Bone marrow (tissue), 2 donors: ENCODE data around the gene RPAIN.
"Not testable (repeated sequence)": the region's sequence is repeated elsewhere in the genome, so short reads cannot be mapped to it uniquely, and the experiment has no call there.

Experiments
- DNase-seq, 2 donors: peaks; one replicate each; lab custom pipeline; 2025; lab: John Stamatoyannopoulos, UW

Gene RPAIN

DNA sequence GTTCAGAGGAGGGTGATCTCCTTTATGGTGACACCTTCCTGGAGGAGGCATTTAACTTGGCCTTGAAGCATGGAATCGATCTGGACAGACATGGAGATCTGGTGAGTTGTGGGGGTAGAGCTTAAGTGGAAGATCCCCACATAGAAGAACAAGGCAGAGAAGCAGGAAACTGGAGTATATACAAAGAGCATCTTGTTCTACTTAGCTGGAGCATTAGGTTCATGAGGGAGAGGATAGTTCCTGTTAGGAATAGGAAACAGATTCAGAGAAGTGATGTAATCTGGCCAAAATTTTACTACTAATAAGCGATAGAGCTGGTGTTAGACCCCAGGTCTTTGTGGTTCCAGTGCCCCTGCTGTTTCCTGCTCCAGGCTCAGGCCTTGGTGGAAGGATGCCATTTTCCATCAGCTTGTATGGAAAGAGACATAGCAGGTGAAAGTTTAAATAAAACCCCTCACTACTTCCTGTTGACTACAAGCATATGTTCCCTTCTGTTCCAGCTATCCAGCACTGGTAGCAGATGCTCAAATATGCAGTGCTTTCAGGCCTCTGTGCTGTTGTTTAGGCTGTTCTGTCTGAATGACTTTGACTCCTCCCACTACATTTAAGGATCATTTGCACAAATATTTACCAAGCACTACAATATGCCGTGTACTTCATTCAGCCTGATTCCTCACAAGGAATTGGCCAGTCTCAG is 9.4 kb downstream of the RPAIN start:
- DNase-seq = no peak

DNA sequence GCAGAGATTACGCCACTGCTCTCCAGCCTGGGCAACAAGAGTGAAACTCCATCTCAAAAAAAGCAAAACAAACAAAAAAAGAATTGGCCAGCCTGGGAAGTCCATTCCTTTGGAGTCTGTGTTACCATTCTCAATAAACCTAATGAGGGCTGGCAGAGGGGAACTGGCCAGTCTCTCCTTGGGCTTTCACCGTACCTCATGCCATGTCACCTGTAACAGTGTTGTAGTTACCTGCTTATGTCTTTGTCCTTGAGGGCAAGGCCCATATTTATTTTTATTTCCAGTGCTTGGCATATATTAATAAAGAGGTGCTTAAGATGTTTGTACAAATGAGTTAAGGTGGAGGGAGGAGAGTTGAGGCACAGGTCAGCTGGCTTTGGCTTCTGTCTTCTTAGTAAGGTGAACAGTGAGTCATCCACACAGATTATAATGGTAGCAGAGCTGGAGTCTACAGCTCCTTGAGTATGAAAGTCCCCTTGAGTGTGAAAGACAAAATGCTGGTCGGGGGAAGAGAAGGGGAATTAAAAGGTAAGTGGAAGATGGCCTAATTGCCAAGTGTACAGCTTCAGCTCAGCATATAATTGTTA is 10.5 kb downstream of the RPAIN start:
- DNase-seq = no peak

DNA sequence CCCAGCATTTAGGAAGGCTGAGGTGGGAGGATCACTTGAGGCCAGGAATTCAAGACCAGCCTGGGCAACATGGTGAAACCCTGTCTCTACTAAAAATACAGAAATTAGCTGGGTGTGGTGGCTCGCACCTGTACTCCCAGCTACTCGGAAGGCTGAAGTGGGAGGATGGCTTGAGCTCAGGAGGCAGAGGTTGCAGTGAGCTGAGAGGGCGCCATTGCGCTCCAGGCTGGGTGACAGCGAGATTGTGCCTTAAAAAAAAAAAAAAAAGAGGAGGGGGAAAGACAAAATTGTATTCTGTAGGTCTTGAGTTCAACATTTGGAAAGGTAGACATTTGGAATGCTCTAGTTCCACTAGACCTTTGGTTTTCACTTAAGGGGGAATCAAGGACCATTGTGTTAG is 11.3 kb downstream of the RPAIN start:
- DNase-seq = not testable (repeated sequence)

DNA sequence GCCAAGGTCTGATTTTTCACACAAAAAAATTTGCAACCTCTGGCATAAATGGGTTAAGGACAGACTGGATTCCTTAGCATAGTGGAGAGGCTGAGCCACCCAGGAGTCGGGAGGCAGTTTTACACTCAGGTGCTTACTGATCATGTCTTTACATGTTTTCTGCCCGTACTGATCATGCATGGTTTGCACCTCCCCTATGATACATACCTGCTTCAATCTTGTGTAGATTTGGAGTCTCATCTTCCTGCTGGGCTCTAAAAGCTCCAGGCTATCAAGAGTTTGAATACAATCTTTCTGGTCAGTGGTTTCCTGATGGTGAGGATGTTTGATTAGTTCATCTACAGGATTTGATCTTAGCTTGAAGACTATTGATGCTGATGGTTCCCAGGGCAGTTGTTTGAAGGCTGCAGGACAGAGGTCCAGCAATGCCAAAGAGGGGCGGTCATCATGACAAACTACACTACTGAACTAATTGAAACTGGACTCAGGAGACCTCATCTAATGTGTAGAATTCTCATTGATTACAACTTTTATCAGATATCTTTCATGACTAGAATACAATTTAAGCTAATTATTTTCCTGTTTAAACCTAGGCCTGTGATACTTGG is 12.1 kb downstream of the RPAIN start:
- DNase-seq = no peak

DNA sequence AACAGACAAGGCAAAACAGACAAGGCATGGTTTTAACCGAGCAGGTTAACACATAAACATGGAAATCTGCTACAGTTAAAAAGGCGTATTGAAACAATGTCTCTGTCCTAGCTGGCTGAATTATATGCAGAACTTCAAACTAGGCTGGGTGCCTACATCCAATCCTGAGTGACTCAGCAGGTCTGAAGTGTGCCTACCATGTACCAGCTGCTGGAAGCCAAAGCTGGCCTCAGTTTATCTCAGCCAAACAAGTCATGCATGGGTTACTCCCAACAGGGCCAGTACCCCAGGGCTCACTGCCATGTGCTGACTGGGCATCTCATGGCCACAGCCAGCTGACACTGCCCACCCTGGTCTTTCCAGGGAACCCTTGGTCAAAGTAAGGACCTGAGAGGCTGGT is 15.0 kb downstream of the RPAIN start:
- DNase-seq = no peak

DNA sequence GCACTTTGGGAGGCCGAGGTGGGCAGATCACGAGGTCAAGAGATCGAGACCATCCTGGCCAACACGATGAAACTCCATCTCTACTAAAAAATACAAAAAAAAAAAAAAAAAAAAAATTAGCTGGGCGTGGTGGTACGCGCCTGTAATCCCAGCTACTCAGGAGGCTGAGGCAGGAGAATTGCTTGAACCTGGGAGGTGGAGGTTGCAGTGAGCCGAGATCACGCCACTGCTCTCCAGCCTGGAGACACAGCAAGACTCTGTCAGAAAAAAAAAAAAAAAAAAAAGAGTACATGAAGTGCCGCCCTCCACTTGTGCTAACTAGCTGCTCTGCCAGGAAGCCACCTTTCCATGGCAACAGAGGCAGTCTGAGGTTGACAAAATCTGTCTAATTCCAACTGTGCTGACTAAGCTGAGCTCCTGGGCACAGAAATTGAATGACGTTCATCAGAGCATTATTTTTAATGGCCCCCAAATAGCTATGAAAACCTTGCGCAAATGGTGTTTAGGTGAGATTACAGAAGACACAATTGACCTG is 15.9 kb downstream of the RPAIN start:
- not testable (repeated sequence) for DNase-seq

DNA sequence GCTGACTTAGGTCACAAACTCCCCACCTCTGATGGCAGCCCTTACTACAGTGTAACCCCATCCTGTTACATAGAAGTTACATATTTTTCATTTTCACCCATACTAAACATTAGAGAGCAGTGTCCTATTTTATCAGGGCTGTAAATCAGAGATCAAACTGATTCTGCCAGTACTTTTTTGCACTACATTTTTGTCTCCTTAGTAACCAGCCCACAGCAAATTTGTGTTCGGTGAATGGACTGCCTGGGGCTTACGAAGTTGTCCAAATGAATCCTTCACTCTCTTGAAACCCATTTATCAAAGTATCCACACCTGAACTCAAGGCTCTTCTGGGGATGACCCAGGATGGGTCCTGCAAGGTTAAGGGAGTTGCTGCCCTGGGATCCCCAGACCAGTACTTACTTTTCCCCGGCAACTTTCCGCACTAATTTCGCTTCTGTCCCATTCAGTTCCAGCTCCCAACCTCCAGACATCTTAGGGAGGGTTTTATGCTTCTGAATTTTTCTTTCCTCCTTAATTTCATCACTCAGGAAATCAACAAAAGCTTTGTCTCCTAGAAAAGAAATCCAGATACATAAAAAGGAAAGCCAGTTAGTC is 17.8 kb downstream of the RPAIN start:
- no peak for DNase-seq

DNA sequence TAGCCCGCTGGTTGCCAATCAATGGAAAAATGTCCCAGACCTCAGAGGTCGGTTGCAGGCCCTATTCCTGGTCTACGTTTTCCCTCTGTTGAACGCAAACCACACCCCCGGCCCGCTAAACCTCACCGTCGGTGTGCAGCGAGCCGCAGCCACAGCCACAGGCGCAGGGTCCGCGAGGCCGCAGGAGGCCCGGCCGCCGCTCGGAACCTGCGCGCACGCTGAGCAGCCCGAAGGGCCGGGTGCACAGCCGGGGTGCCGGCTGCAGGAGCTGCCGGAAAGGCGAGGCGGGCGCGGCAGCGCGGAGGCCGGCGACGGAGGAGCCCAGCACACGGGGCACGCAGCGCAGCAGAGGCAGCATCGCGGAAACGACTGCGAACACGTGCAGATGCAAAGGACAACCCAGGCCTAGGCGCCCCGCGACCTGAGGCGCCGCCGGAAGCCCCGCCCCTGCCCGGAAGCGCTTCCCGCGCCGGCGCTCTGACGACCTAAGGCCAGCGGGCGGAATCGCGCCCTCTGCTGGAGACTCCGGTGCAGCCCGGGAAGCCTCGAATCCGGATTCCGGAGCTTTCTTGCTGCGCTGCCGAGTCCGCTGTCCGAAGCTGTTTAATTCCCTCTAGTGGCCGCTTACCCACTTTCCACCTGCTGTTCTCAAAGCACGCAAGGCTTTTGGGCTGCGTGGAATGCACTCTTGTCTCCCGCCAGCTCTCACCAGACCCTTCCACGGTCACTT is 18.9 kb downstream of the RPAIN start, which contains the start of gene C1QBP:
TSS of gene C1QBP (minus strand) at position 440 of the 730 bp plus-strand sequence. CDS start at position 358, 82 bp downstream.
- peak; percentile 81 to 93 for DNase-seq

DNA sequence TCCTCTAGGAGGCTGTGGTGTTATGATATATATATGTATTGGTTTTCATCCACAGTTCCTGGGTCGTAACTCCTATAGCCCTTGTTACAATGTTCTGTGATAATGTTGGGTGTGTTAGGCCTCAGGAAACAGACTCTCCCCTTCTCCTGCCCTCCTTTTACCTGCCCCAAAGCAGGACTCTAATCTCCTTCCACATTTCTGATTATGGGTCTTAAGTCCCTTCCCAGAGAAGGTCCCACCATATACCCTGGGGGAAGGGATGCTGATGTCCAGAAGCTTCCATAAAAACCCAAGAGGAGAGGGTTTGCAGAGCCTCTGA is 19.4 kb downstream of the RPAIN start:
- DNase-seq = no peak

DNA sequence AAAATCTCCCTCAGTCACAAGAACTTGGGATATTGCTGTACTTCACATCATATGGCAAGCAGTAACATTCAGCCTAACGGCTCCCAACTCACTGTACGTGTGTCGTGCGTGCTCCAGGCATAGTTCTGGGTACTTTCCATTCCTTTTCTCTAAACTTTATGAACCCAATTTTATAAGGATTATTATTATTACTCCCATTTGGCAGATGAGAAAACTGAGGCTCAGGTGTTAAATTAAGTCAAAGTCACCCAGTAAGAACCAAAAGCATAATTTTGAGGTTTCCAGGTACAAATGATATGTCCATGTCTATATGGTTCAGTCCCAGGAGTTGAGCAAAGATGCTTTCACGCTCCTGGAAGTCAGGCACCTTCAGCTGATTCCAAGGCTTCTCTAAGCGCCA is 23.7 kb downstream of the RPAIN start:
- DNase-seq = no peak

DNA sequence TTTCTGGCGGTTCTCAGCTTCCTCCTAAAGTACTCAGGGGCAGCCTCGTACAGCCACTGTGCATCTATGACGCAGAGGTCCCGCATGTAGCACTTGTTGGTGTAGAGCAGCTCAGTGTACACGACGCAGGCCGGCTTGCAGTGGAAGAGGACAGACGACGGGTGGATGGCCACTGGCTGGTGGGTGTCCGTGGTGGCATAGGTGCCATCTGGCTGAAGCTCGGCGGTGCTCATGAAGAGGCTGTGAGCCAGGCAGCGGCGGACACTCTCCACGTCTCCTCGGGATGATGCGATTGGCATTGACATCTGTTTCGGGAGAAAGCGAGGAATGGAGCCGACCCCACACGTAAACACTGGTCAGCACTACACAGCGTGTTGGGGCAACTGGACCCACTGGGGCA is 24.2 kb downstream of the RPAIN start:
- no peak for DNase-seq

DNA sequence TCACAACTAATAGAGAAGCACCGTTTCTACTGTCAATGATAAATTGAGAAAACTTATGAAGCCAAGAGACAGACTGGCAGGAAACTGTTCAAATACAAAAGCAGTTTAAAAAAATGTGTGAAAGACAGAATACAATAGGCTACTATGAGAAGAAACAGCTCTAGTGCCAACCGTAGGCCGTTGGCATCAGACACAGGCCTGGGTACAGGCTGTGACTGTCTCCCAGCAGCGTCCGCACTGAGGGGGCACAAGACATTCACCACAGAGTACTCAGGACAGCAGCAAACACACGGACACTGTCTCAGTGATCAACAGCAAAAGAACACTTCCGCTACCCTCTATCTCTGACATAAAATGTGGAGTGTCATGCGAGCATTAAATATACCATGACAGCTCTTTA is 26.8 kb downstream of the RPAIN start:
- no peak for DNase-seq

DNA sequence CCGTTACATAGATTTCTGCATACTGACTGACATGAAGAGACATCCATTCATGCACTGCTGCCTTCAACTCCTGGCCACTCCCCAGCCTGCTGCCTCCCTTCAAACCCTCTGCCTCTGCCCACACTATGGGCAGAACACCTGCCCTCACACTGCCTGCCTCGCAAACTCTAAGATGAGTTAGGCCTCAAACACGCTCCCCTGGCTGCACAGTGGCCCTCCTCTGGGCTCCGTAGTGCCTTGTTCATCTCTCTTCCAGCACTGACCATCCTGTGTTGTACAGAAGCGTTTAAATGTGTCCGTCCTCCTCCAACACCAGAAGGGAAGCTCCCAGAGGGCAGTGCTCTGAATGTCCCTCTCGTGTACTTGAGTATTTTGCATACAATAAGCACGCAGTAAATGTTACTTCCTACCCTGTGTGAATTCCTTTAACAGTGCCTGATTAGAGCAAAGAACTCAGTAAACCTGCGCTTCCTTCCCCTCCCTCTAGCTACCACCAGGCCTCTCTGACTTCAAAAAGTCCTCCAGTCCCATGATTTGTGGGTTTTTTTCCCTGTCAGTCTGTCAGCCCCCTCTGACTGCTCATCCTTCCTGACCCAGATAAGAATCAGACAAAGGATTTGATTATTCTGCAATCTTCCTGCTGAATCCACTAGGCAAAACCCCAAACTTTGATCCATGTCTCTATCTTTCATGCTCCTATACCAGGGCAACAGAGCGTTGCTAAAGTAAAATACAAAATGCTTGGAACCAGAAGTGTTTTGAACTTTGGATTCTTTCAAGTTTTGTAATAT is 44.9 kb downstream of the RPAIN start:
- peak in 1 of 2 donors; percentile 3 for DNase-seq

DNA sequence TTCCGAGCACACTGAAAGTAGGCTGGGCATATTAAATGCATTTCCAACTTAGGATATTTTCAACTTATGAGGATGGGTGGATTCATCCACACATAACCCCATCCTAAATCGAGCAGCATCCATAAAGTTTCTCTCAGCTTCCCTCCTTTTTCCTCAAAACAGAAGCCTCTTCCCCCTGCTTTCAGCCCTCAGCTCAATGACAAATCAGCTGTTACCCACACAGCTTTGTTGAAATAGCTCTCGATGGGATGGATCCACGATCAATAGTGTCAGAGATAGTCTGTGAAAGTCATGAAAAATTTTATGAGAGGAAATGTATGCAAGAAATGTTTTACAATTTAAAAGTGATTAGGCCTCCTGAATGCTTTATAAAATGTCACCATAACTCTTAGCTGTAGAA is 46.3 kb downstream of the RPAIN start:
- no peak for DNase-seq

DNA sequence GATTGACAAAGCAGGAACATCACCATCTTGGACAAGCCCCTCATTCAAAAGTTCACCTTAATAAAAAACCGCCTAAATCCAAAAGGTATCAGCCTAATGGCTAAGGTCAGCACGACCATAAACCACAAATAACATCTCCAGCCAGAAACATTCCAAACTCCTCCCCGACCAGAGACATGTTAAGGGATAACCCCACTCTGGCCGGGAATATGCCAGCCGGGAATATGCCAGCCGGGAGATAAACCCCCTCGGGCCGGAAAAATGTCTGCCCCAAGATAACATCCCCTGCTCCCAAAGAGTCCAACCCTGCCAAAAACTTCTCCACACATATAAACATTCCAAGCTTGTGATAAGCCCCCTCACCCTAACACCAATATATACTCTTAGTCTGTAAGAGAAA is 47.4 kb downstream of the RPAIN start:
- DNase-seq = no peak

DNA sequence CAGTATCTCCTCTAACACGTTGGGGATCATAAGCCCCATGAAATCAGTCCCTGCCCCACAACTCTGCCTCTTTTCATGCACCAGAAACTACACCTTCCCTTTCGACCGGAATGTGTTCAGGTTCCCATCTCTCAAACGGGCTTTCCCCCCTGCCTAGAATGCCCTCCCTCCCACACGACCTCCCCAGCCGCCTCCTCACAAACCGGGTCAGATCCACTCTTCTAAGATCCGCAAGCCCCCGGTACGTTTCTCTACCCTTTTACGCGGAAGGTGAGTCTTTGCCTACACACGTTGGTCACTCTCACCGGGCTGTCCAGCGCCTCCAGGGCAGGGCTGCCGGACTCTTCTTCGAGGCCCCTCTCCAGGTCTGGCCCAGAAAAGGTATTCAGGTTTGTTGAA is 48.1 kb downstream of the RPAIN start:
- DNase-seq = no peak

DNA sequence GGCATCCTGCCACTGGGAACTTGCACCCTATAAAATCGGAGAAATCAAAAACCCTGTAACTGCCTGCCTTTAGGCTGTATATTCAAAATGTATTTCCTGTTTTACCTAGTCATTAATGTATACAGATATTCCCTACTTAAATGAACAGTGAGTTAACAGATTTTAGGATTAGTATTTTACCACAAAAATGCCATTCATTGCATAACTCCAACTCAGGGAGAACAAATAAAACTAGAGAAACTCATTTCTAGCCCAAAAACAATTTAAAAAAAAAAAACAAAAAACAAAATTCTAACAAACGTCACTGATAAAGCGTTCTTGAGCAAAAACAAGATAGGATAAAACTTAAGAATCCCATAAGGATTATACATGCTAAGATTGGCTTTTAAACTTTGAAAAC is 52.5 kb downstream of the RPAIN start:
- DNase-seq = no peak

DNA sequence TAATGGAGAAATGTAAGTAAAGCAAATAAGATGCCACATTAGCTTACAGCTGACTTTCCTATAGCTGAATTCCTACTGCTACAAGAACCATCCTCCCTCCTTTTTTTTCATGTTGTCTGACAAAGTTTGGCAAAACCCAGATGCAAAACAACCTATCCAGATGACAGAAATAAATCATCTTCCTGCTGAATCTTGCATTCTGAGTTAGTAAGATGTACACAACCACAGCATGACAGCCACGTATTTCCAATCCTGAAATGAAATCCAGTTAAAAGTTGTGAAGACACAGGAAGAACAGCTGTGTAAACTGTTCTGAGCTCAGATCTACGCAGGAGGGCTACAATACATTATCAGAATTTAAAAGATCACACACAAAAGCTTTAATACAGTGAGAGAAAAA is 53.9 kb downstream of the RPAIN start:
- no peak for DNase-seq

DNA sequence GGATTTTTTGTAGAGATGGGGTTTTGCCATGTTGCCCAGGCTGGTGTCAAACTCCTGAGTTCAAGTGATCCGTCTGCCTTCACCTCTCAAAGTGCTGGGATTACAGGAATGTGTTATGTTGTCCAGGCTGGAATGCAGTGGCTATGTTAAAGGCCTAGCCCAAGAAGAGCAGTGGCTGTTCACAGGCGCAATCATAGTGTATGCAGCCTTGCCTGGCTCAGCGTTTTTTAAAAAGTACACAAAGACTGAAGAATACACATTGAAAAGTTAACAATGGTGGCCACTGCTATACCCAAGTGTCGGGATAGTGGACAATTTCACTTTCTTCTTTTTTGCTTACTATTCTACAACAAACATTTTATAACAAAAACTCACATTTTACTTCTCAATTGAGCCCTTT is 59.0 kb downstream of the RPAIN start:
- DNase-seq = no peak

DNA sequence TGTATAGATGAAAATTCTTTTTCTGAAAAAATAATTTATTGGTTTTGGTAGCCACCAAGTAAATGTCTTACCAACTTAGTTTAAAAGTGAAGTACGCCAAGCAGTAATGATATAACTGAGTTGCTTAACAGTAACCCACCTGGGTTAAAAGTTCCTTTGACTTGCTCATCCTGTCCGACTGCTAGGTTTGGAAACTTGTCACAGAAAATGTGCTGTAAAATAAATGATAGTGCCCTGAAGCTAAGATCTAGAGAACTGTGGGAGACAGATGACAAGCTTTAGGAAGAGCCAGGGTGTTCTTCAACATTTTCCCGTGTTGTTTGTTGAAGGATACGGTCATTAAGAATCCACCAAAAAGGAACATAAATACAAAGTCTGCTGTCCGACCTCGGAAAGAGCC is 61.0 kb downstream of the RPAIN start:
- no peak for DNase-seq

DNA sequence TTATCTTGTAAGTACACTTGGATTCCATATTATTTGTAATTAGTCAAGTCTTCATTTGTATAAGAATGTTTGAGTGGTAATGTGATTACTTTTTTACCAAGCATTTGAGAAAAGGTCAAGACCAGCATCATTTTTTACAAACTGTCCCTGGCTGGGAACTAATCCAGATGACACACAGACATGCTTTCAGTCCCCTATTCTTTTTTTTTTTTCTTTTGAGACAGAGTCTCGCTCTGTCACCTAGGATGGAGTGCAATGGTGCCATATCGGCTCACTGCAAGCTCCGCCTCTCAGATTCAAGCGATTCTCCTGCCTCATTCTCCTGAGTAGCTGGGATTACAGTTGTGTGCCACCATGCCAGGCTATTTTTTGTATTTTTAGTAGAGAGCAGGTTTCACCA is 61.5 kb downstream of the RPAIN start:
- no peak for DNase-seq
